ENCODE data around the gene IGSF9B.

IGSF9B gene

GRCh38 chr11:133930767-133931448, 25.9 kb downstream of the IGSF9B start:
- H3K27ac Mint-ChIP-seq: no peak overlapping the region
- ATAC-seq (replicated peaks): no peak
- no peaks in the 10 kb centered on the region for H3K9me3 Mint-ChIP-seq
- H3K36me3 Mint-ChIP-seq: no peaks in the 10 kb centered on the region
- peaks cover 4 to 5% of the 10 kb centered on the region in 2 donors for H3K4me1 Mint-ChIP-seq
- DNase-seq: no peak
- no peak overlapping the region for H3K4me3 Mint-ChIP-seq
- H3K27me3 Mint-ChIP-seq: peaks cover 9 to 16% of the 10 kb centered on the region in 2 donors

- Mint-ChIP-seq H3K4me1 (peaks cover 4 to 5% of the 10 kb centered on the region in 2 donors), H3K4me3 (no peak overlapping the region), H3K36me3 (no peaks in the 10 kb centered on the region), H3K9me3 (no peaks in the 10 kb centered on the region), H3K27me3 (peaks cover 9 to 20% of the 10 kb centered on the region in 2 donors), H3K27ac (no peak overlapping the region)
- DNase-seq: no peak
- no peak for ATAC-seq (replicated peaks)
Measured at GRCh38 chr11:133930053-133930766, 26.6 kb downstream of the IGSF9B start.

- Mint-ChIP-seq H3K27me3 (peaks cover 9 to 20% of the 10 kb centered on the region in 2 donors), H3K4me1 (peaks cover 4 to 5% of the 10 kb centered on the region in 2 donors), H3K36me3 (no peaks in the 10 kb centered on the region), H3K27ac (no peak overlapping the region), H3K9me3 (no peaks in the 10 kb centered on the region), H3K4me3 (no peak overlapping the region)
- DNase-seq: no peak
- ATAC-seq (replicated peaks): no peak
Measured at GRCh38 chr11:133929401-133930052, 27.2 kb downstream of the IGSF9B start.

GRCh38 chr11:133928628-133929059, 28.1 kb downstream of the IGSF9B start:
- no peaks in the 10 kb centered on the region for H3K36me3 Mint-ChIP-seq
- no peaks in the 10 kb centered on the region for H3K9me3 Mint-ChIP-seq
- peak in 1 of 2 donors; percentile 59 for ATAC-seq (replicated peaks)
- DNase-seq: no peak
- H3K27me3 Mint-ChIP-seq: peaks cover 9 to 20% of the 10 kb centered on the region in 2 donors
- no peak overlapping the region for H3K27ac Mint-ChIP-seq
- no peak overlapping the region for H3K4me3 Mint-ChIP-seq
- H3K4me1 Mint-ChIP-seq: peaks cover 4 to 5% of the 10 kb centered on the region in 2 donors

GRCh38 chr11:133927690-133928627, 28.8 kb downstream of the IGSF9B start:
- Mint-ChIP-seq H3K36me3 (no peaks in the 10 kb centered on the region), H3K27me3 (peaks cover 9 to 20% of the 10 kb centered on the region in 2 donors), H3K4me3 (no peak overlapping the region), H3K27ac (no peak overlapping the region), H3K9me3 (no peaks in the 10 kb centered on the region), H3K4me1 (peaks cover 4 to 5% of the 10 kb centered on the region in 2 donors)
- peak; percentile 11 for DNase-seq
- ATAC-seq (replicated peaks): peak; percentile 70 to 76

- Mint-ChIP-seq H3K9me3 (no peaks in the 10 kb centered on the region), H3K27me3 (peaks cover 12 to 23% of the 10 kb centered on the region in 2 donors), H3K4me1 (peaks cover 2 to 5% of the 10 kb centered on the region in 2 donors), H3K27ac (no peak overlapping the region), H3K36me3 (no peaks in the 10 kb centered on the region), H3K4me3 (no peak overlapping the region)
- ATAC-seq (replicated peaks) (no peak), DNase-seq (no peak)
Measured at GRCh38 chr11:133926466-133927246, 30.1 kb downstream of the IGSF9B start.

GRCh38 chr11:133925756-133926155, 31.0 kb downstream of the IGSF9B start:
- H3K36me3 Mint-ChIP-seq: no peaks in the 10 kb centered on the region

GRCh38 chr11:133924661-133925060, 32.1 kb downstream of the IGSF9B start:
- Mint-ChIP-seq H3K4me1 (peaks cover 2 to 5% of the 10 kb centered on the region in 2 donors), H3K4me3 (no peak overlapping the region), H3K27ac (no peak overlapping the region), H3K36me3 (no peaks in the 10 kb centered on the region), H3K9me3 (no peaks in the 10 kb centered on the region), H3K27me3 (peaks cover 20 to 25% of the 10 kb centered on the region in 2 donors)
- DNase-seq: no peak
- ATAC-seq (replicated peaks): no peak

More at GRCh38 chr11:133925756-133926155, 31.0 kb downstream of the IGSF9B start:
- no peak overlapping the region for H3K4me3 Mint-ChIP-seq
- no peak for ATAC-seq (replicated peaks)
- peaks cover 20 to 25% of the 10 kb centered on the region in 2 donors for H3K27me3 Mint-ChIP-seq
- no peaks in the 10 kb centered on the region for H3K9me3 Mint-ChIP-seq
- no peak for DNase-seq
- no peak overlapping the region for H3K27ac Mint-ChIP-seq
- peaks cover 2 to 5% of the 10 kb centered on the region in 2 donors for H3K4me1 Mint-ChIP-seq

GRCh38 chr11:133922078-133922870, 34.5 kb downstream of the IGSF9B start:
- no peak overlapping the region for H3K4me3 Mint-ChIP-seq
- DNase-seq (no peak), ATAC-seq (replicated peaks) (no peak)
- H3K36me3 Mint-ChIP-seq: peaks cover 0 to 3% of the 10 kb centered on the region in 2 donors
- H3K27me3 Mint-ChIP-seq: peaks cover 31 to 36% of the 10 kb centered on the region in 2 donors
- no peak overlapping the region for H3K27ac Mint-ChIP-seq
- peaks cover 5 to 6% of the 10 kb centered on the region in 2 donors for H3K4me1 Mint-ChIP-seq
- no peaks in the 10 kb centered on the region for H3K9me3 Mint-ChIP-seq

GRCh38 chr11:133921513-133921912, 35.3 kb downstream of the IGSF9B start:
- DNase-seq (no peak), ATAC-seq (replicated peaks) (no peak)
- H3K9me3 Mint-ChIP-seq: no peaks in the 10 kb centered on the region
- H3K4me3 Mint-ChIP-seq: no peak overlapping the region
- peaks cover 6% of the 10 kb centered on the region in 2 donors for H3K4me1 Mint-ChIP-seq
- peaks cover 27 to 39% of the 10 kb centered on the region in 2 donors for H3K27me3 Mint-ChIP-seq
- H3K36me3 Mint-ChIP-seq: peaks cover 0 to 3% of the 10 kb centered on the region in 2 donors
- H3K27ac Mint-ChIP-seq: no peak overlapping the region

- H3K27ac Mint-ChIP-seq: no peak overlapping the region
- DNase-seq (no peak), ATAC-seq (replicated peaks) (no peak)
- H3K4me1 Mint-ChIP-seq: peaks cover 6% of the 10 kb centered on the region in 2 donors
- no peaks in the 10 kb centered on the region for H3K9me3 Mint-ChIP-seq
- H3K4me3 Mint-ChIP-seq: no peak overlapping the region
- H3K27me3 Mint-ChIP-seq: peaks cover 32 to 44% of the 10 kb centered on the region in 2 donors
- H3K36me3 Mint-ChIP-seq: peaks cover 0 to 3% of the 10 kb centered on the region in 2 donors
Measured at GRCh38 chr11:133921026-133921425, 35.7 kb downstream of the IGSF9B start.

- peaks cover 29 to 51% of the 10 kb centered on the region in 2 donors for H3K27me3 Mint-ChIP-seq
- H3K4me1 Mint-ChIP-seq: peaks cover 6% of the 10 kb centered on the region in 2 donors
- H3K36me3 Mint-ChIP-seq: peaks cover 0 to 3% of the 10 kb centered on the region in 2 donors
- DNase-seq (no peak), ATAC-seq (replicated peaks) (no peak)
- H3K27ac Mint-ChIP-seq: no peak overlapping the region
- H3K9me3 Mint-ChIP-seq: no peaks in the 10 kb centered on the region
- no peak overlapping the region for H3K4me3 Mint-ChIP-seq
Measured at GRCh38 chr11:133920109-133920990, 36.4 kb downstream of the IGSF9B start.
